Activated naive CD4-positive, alpha-beta T cell treated with anti-CD3 and anti-CD28 coated beads, Interleukin-2, amount 50 U/mL, for 72 hours (primary cell): ENCODE results near the gene LARP4B. TPM values are rescaled to one million over a fixed set of nuclear protein-coding genes. Genes with fewer than 3 reads are reported as not detected.

Experiments used
- ATAC-seq, 2 donors: fragments of 150-1000 bp; cut with Tn5 transposase; 2 replicates each; pipeline ENCODE4 v1.10.0; 2021; ENCODE audit warnings: mild to moderate bottlenecking in 2 of 2, moderate library complexity in 2 of 2
- DNase-seq, 2 donors: peaks; one replicate each; pipeline ENCODE4 v3.0.0; 2021 to 2022; ENCODE audit warnings: low spot score in 2 of 2
- H3K27ac Mint-ChIP-seq, 2 donors: one replicate each; pipeline ENCODE4 v1.8.0; 2022; ENCODE audit warnings: mild to moderate bottlenecking in 2 of 2, mixed read lengths in 2 of 2
- H3K36me3 Mint-ChIP-seq, 2 donors: one replicate each; pipeline ENCODE4 v1.8.0; 2022; ENCODE audit warnings: mixed read lengths in 2 of 2
- H3K9me3 Mint-ChIP-seq, 2 donors: one replicate each; pipeline ENCODE4 v1.8.0; 2022; ENCODE audit warnings: mixed read lengths in 2 of 2
- total RNA-seq, 2 donors: library from RNA; stranded (reverse); gene quantifications; one replicate each; pipeline ENCODE4 v1.2.3, GENCODE V29; 2022

The LARP4B gene
- total RNA-seq, 2 donors from 2014 or later = 87.4 to 122 TPM

DNA sequence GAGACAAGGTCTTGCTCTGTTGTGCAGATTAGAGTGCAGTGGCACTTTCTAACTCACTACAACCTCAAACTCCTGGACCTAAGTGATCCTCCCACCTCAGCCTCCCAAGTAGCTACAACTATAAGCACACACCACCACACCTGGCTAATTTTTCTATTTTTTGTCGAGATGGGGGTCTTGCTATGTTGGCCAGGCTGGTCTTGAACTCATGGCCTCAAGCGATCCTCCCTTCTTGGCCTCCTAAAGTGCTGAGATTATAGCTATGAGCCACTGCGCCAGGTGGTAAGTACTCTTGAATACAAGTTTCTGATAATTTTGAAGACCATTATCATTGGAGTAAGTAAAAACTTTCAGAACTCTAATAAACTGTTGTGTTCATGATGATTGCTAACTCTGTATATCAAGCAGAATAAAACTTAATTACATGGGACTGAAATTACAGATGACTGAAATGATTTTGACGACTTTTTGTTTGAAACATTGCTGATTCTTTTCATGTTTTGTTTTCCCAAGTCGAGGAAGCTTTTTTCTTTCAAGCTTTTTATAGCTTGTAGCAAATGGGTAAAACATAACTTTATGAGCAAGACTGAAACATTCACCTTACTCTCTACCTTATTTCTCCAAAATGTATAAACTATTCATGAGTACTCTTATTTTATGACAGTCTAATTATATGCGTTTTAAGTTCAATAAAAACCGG is 14.6 kb downstream of the LARP4B start:
- ATAC-seq = no peak
- Mint-ChIP-seq H3K27ac (no peak overlapping the region), H3K9me3 (no peaks in the 10 kb centered on the region), H3K36me3 (peaks cover 0 to 20% of the 10 kb centered on the region in 2 donors)
- DNase-seq = no peak

DNA sequence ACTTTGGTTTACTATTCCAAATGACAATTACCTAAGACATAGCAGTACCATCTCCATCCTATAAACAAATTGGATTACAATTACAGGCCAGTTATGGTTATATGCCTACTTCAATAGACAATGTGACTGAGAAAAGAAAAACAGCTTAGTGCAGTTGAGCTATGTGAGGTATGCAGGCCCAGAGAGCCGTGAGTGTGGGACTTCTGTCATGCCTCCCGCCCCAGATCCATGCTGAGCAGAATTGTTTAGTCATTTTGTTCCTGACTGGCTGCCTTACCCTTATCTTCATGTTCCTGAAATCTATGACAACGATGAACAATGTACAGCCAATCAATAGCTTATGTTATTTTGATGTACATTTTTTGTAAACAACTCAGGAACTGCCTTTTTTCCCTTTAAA is 21.7 kb downstream of the LARP4B start:
- H3K36me3 Mint-ChIP-seq = peaks cover 0 to 17% of the 10 kb centered on the region in 2 donors

DNA sequence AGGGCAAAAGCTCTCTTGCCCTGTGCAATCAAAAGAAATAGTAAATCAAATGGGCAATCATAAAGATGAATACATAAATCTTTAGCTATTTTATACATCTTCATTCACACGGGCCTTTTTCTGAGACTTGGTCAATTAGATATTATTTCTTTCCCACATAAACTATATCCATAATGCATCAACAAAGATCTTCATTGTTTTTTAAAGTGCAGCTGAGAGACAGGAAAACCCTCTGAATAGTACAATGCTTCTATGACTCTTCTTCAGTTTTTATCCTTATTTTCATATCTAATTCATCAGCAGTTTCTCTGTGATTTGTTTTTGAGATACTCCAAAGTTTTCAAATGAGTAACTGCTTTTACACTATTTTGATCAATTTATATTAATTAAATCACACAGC is 25.5 kb downstream of the LARP4B start:
- Mint-ChIP-seq H3K36me3 (peaks cover 0 to 18% of the 10 kb centered on the region in 2 donors), H3K27ac (no peak overlapping the region), H3K9me3 (no peaks in the 10 kb centered on the region)
- ATAC-seq = no peak
- DNase-seq = no peak

More for the DNA sequence above, 21.7 kb downstream of the LARP4B start:
- no peak for DNase-seq
- no peak overlapping the region for H3K27ac Mint-ChIP-seq
- H3K9me3 Mint-ChIP-seq = no peaks in the 10 kb centered on the region
- ATAC-seq = no peak

DNA sequence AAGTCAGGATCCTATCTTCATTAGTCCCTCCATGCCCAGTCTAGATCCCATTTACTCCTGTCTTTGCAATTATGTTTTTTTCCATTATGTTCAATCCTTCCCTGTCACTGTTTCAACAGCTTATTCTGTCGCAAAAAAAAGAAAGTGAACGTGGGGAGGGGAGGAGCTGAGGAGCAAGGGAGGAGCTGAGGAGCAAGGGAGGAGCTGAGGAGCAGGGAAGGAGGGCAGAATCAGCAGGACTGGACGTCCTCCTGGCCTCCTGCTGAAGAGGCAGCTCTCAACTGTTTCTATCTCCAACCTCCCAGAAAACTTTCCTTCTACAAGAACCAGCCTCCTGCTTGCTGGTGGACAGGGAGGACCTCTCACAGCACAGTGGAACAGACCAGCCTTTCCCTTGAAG is 26.0 kb downstream of the LARP4B start:
- peaks cover 0 to 19% of the 10 kb centered on the region in 2 donors for H3K36me3 Mint-ChIP-seq
- ATAC-seq (no peak), DNase-seq (no peak)
- no peaks in the 10 kb centered on the region for H3K9me3 Mint-ChIP-seq
- H3K27ac Mint-ChIP-seq = no peak overlapping the region

DNA sequence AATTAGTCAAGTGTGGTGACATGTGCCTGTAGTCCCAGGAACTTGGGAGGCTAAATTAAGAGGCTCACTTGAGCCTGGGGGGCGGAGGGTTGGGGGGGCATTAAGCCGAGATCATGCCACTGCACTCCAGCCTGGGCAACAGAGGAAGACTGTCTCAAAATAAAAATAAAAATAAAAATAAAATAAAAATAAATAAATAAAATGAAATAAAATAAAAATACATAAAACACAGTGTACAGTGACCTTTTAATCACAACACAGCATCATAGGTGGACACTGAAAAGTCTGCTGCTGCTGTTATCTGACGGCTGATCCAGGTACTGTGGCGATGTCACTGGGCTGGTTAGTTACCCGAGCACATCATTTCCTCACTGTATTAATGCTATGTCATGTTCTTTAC is 27.1 kb downstream of the LARP4B start:
- no peak overlapping the region for H3K27ac Mint-ChIP-seq
- DNase-seq (no peak), ATAC-seq (no peak)
- H3K9me3 Mint-ChIP-seq = no peaks in the 10 kb centered on the region
- peaks cover 0 to 19% of the 10 kb centered on the region in 2 donors for H3K36me3 Mint-ChIP-seq

DNA sequence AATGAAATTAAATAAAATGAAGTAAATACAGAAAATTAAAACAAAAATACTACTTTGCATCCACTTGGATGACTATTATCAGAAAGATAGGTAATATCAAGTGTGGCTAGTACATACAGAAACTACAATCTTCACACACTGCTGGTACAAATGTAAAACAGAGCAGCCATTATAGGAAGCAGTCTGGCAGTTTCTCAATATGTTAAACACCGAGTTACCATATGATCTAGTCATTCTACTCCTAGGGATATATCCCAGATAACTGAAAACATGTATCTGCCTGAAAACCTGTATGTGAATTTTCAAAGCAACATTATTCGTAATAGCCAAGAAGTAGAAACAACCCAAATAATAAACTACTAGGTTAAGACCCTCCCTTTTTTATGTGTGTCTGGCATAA is 33.4 kb downstream of the LARP4B start:
- no peak for ATAC-seq
- H3K27ac Mint-ChIP-seq = no peak overlapping the region
- no peaks in the 10 kb centered on the region for H3K9me3 Mint-ChIP-seq
- peaks cover 0 to 11% of the 10 kb centered on the region in 2 donors for H3K36me3 Mint-ChIP-seq
- no peak for DNase-seq

DNA sequence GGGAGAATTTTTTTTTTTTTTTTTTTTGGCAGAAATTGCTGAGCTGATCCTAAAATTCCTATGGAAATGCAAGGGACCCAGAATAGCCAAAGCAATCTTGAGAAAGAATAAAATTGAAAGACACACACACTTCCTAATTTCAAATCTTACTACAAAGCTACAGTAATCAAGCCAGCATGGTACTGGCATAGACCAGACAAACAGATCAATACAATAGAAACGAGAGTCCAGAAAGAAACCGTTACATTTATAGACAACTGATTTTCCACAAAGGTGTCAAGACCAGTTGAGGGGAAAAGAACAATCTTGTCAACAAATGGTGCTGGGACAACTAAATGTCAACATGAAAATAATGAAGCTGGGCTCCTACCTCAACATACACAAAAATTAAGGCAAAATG is 34.5 kb downstream of the LARP4B start:
- DNase-seq (no peak), ATAC-seq (no peak)
- H3K27ac Mint-ChIP-seq = no peak overlapping the region
- H3K9me3 Mint-ChIP-seq = no peaks in the 10 kb centered on the region
- H3K36me3 Mint-ChIP-seq = peaks cover 0 to 11% of the 10 kb centered on the region in 2 donors

DNA sequence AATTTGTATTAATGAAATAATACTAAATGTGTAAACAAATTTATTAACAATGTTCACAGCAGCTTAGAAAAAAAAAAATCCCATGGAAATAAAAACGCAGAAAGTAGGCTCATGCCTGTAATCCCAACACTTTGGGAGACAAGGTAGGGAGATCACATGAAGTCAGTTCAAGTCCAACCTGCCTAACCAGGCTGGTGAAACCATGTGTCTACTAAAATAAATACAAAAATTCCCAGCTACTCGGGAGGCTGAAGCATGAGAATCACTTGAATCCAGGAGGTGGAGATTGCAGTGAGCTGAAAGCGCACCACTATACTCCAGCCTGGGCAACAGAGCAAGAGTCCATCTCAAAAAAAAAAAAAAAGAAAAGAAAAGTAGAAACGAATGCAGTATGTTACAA is 36.2 kb downstream of the LARP4B start:
- no peak overlapping the region for H3K27ac Mint-ChIP-seq
- ATAC-seq (no peak), DNase-seq (no peak)
- no peaks in the 10 kb centered on the region for H3K9me3 Mint-ChIP-seq
- H3K36me3 Mint-ChIP-seq = no peaks in the 10 kb centered on the region

DNA sequence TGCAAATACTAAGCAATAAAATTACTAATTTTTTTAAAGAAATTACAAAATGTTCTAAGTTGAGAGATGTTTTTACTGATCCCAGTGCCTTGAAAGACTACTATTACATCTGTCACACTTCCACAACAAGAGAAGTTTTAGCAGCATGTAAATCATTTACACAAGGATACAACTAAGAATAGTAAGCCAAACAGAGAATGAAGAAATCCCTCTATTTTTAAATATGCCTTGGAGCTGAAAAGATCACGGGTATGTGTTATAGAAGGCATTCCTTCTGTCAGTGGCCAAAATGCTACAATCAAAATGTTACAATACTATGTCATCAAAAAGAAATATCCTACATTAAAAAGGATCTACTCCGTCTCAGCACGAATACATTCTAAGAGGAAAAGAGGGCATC is 52.6 kb downstream of the LARP4B start:
- ATAC-seq = no peak
- Mint-ChIP-seq H3K36me3 (peaks cover 10 to 12% of the 10 kb centered on the region in 2 donors), H3K27ac (peak overlapping the region in 1 of 2 donors; percentile 52), H3K9me3 (no peaks in the 10 kb centered on the region)
- no peak for DNase-seq

DNA sequence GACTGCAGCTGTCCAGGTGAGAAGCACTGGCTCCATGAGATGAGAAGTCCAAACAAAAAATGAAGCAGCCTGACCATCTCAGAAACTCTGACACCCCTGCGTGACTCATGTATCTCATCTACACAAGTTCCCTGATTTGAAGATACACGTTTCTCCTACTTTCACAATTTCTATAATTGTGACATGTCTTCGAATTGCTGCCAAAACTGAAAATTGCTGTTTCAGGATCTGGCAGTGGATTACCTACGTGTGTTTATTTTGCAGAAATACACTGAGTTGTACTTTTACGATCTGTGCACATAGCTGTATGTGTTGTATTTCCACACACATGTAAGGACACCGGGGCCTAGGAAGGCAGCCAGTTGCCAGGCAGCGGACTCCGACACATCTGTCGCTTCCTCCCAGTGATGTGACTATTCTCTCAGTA is 53.2 kb downstream of the LARP4B start:
- Mint-ChIP-seq H3K9me3 (no peaks in the 10 kb centered on the region), H3K27ac (no peak overlapping the region), H3K36me3 (peaks cover 10 to 12% of the 10 kb centered on the region in 2 donors)
- DNase-seq = no peak
- ATAC-seq = no peak

DNA sequence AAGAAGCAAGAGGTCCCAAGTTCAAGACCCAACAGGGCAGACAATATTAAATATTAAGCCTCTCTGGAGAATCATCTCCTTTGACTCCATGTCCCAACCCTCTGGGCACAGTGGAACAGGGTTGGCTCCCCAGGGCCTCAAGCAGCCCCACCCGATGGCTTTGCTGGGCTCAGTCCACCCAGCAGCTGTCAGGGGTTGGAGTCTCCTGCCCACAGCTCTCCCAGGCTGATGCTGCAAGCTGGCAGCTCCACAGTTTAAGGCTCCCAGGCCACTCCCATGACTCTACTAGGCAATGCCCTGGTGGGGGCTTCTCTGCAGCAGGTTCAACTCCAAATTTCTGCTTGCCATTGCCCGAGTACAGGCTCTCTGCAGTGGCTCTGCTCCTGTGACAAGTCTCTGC is 55.1 kb downstream of the LARP4B start:
- Mint-ChIP-seq H3K27ac (no peak overlapping the region), H3K9me3 (no peaks in the 10 kb centered on the region), H3K36me3 (peaks cover 5 to 12% of the 10 kb centered on the region in 2 donors)
- DNase-seq (no peak), ATAC-seq (no peak)

DNA sequence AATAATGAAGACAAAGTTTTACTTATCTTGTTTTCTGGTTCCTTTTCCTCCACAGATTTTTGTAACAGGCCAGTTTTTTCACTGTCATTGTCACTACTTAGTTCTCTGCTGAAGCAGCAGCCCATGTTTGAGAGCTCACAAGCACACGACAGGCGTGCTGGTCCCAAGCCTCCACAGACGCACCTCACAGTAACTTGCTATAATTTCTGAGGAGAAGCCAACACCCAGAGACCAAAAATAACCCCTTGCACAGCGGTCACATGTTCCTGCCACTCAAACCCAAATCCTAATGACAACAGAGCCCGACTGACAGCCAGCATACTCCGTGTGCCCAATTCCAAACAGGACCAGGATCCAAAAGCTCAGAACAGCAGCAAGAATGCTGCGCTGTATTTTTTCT is 58.5 kb downstream of the LARP4B start:
- ATAC-seq = no peak
- Mint-ChIP-seq H3K27ac (peak overlapping the region in 1 of 2 donors; percentile 79), H3K36me3 (peaks cover 5 to 17% of the 10 kb centered on the region in 2 donors), H3K9me3 (no peaks in the 10 kb centered on the region)
- no peak for DNase-seq

DNA sequence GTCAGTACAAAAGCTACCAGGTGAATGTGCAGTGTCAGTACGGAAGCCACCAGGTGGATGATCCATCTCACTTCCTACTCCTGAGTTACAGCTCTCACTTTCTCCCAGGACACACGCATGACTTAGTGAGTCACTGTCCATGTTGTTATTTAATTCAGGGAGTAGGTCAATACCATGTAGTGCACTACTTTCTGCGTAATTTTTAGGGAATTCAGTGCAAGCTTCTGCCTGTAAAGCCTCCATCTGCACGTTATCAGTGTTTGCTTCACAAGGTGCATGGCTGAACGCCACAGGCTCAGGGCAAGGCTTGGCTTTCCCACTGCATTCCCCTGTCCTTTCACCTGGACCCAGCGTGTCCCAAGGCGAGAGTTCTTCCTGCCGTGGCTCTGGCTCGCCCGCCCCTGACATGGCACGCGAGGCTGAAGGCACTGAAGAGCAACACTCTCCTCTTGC is 59.5 kb downstream of the LARP4B start:
- peaks cover 0 to 17% of the 10 kb centered on the region in 2 donors for H3K36me3 Mint-ChIP-seq
- H3K27ac Mint-ChIP-seq = peak overlapping the region; percentile 25 to 45
- ATAC-seq (no peak), DNase-seq (no peak)
- H3K9me3 Mint-ChIP-seq = no peaks in the 10 kb centered on the region

DNA sequence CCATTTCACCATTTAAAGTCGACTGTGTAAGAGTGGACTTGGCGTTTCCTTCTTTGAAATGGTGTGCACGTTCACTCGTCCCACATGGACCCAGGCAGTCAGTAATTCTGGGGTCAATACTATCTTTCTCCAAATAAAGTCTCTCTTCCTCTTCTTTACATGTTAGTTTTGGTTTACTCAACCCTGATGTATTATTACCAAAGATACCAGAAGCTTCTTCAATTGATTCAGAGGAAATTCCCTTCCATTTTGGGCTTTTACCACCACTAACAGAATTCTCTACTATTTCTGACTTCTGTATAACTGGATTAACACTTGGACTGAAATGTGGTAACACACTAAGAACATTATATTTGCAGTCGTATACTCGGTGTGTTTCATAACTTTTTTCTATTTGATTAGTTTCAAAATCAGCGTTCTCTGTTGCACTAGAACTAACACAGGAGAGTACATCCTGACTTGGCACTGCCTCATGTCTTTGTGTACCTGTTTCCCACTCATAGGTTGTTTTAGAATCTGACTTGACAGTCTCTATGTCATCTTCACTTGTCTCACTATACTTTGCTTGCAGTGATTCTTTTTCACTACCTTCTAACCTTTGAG is 60.8 kb downstream of the LARP4B start:
- DNase-seq (no peak), ATAC-seq (peak in 1 of 2 donors; percentile 78)
- H3K36me3 Mint-ChIP-seq = peaks cover 2 to 22% of the 10 kb centered on the region in 2 donors
- H3K27ac Mint-ChIP-seq = peak overlapping the region in 1 of 2 donors; percentile 2
- H3K9me3 Mint-ChIP-seq = no peaks in the 10 kb centered on the region

DNA sequence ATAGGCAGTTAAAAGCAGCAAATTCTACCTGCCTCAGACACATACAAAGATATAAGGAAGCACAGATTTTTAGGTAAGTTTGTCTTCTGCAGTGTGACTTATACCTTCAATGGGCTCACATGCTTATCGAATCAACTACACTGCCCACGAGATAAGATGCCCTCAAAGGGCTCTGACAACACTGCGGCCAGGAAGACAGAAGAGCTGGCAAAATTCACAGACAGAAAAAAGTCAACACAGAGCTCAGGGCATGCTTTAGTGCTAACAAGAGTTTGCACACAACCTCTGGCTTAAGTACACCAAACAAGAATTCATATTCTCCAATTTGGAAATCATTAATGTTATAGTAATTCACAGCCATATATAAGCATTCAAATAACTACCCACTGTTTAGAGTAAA is 62.3 kb downstream of the LARP4B start:
- DNase-seq (no peak), ATAC-seq (no peak)
- Mint-ChIP-seq H3K27ac (no peak overlapping the region), H3K36me3 (peaks cover 10 to 22% of the 10 kb centered on the region in 2 donors), H3K9me3 (no peaks in the 10 kb centered on the region)

DNA sequence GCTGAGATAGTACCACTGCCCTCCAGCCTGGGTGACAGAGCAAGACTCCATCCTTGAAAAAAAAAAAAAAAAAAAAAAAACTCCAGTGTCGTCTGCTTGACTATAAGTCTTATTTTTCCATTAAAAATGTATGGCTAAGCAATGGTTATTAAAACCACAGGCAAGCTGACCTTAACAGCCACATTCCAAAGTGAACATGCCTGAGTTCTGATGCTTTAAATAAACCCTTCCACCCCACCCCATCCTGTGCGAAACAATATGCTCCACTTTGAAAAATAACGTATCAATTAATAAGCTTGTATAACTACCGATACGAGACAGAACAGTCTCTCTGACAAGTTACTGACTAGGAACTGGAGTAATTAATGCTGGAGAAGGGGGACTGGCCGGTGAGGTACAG is 63.7 kb downstream of the LARP4B start:
- DNase-seq (no peak), ATAC-seq (no peak)
- Mint-ChIP-seq H3K36me3 (peaks cover 24 to 30% of the 10 kb centered on the region in 2 donors), H3K9me3 (no peaks in the 10 kb centered on the region), H3K27ac (no peak overlapping the region)

DNA sequence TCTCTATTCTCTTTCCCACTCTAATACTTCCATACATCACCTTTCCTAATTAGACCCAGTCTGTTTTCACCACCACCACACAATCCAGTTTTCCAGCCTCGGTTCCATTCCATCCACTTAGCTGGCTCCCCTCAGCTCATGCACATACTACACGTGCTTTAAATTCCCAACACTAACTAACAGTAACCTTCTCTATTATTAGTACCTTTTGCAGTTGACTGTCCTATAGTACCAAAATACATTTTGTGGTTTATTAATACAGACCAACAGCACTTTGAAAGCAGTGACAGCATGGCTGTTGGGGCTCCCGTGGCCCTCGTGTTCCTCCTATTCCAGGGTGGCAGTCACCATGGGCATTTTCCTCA is 64.9 kb downstream of the LARP4B start:
- ATAC-seq = no peak
- H3K9me3 Mint-ChIP-seq = no peaks in the 10 kb centered on the region
- DNase-seq = no peak
- H3K27ac Mint-ChIP-seq = peak overlapping the region in 1 of 2 donors; percentile 6
- H3K36me3 Mint-ChIP-seq = peaks cover 24 to 30% of the 10 kb centered on the region in 2 donors
